ENCODE results near the gene ABCA6.

The ABCA6 gene

DNA sequence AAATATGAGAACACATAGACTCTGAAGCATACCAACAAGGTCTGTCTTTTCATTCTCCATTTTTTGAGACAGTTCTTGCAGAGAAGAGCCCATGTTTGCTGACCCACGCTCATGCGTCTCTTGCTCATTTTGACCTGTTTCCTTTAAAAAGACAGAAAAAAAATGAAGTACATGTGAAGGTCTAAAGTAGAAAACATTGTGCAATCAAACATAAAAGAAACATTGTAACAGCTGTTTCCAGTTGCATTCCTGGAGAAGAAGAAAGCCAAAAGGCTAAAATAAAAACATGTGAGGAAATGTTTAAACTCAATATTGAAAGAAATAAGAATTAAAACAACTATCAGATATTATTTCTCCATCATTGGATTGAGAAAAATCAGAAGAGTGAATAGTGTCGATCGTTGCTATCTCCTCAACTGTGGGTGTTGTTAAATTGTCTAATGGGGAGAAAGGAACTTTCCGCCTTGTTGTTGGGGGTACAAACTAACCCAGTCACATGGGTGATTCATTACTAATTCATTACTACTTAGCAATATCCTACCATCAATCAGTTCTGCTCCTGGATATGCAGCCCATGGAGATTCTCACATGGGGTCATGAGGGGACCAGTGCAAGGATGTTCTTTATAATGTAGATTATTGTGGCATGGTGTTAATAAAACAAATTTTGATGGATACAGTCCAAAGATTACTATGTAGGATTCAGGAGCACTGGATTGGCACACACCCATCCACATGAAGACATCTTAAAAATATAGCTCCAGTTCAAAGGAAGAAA, 90.5 kb downstream of the ABCA6 start:
- no peak for DNase-seq (ENCODE audit: extremely low read depth in 1 of 2, low read depth in 1 of 2)

DNA sequence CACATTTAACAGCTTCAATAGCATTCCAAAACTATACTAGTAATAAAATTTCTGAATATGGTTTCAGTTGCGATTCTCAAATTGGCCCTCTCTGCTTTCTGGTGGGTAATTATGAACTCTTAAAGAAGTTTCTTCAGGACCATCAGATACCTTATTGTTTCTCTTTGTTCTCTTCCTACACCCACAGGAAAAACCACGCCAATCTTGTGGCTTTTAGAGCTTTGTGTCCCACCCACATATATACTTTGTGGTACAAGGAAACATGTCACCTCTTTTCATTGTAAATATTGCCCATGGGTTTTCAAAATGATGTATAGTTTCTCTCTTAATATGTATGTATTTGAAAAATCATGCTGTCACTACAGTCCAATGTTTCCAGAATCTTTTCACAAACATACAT, 93.1 kb downstream of the ABCA6 start:
- DNase-seq (ENCODE audit: extremely low read depth in 1 of 2, low read depth in 1 of 2) = no peak

DNA sequence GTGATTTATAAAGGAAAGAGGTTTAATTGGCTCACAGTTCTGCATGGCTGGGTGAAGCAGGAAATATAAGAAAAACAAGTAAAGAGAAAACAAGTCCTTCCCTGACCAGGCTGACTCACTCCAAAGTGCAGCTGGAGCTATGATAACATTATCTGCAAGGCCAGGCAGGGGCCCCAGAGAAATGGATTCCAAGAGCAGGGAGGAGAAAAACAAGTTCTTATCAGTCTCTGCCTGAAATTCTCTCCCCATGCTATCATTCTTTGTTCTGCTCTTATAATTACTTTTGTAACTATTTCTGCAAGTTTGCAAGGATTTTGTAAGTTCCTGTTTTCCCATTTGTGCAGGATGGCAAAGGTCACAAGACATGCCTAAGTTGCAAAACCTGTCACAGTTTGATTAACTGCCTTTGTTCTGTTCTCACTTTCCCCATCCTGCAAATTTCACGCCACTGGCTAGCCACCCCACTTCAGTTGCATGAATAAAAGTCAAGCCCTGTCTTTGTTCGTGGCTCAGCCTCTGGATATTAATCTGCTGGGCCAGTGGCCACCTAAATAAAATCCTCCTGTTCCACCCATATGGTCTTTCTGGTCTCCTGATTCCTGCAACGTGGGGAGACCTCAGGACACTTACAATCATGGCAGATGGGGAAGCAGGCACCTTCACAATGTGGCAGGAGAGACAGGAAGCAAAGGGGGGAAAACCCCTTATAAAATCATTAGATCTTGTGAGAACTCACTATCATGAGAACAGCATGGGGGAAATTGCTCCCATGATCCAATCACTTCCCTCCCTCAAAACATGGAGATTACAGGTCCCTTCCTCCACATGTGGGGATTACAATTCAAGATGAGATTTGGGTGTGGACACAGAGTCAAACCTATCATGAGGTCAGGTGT, 94.1 kb downstream of the ABCA6 start:
- DNase-seq (ENCODE audit: extremely low read depth in 1 of 2, low read depth in 1 of 2) = no peak

DNA sequence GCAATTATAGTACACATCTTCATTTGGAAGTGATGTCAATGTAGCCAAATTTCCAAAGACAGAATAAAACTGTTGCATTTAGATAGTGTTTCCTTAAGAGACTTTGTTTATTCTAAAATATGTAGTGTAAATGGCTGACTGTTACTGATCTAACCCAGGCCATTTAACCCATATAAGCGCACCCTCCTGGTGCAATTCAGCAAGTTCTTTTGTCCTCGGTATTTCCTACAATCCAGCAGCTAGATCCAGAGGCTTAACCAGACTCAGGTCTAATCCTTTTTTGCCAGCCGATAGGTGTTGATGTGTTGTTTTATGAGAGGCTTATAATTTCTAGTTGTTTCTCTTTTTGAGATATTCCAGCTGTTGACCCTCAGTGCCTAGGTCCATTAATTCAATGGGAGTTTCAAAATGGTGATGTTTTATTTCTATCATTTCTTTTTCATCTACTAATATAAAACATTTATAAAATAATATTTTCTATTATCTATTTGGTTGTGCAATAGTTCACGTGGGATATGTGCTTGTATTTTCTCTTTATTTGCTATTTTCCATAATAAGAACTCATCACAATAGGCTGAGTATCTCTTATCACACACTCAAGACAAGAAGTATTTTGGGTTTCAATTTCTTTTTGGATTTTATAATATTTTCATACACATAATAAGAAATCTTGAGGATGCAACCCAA, 95.4 kb downstream of the ABCA6 start:
- DNase-seq (ENCODE audit: extremely low read depth in 1 of 2, low read depth in 1 of 2) = no peak

DNA sequence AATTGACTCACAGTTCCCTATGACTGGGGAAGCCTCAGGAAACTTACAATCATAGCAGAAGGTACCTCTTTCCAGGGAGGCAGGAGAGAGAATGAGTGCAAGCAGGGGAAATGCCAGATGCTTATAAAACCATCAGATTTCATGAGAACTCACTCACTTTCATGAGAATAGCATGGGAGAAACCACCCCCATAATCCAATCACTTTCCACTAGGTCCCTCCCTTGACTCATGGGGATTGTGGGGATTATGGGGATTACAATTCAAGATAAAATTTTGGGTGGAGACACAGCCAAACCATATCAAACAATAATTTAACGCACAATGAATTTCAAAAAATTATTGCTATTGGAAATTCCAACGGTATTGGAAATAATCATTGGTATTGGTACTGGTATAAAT, 96.0 kb downstream of the ABCA6 start:
- no peak for DNase-seq (ENCODE audit: extremely low read depth in 1 of 2, low read depth in 1 of 2)

DNA sequence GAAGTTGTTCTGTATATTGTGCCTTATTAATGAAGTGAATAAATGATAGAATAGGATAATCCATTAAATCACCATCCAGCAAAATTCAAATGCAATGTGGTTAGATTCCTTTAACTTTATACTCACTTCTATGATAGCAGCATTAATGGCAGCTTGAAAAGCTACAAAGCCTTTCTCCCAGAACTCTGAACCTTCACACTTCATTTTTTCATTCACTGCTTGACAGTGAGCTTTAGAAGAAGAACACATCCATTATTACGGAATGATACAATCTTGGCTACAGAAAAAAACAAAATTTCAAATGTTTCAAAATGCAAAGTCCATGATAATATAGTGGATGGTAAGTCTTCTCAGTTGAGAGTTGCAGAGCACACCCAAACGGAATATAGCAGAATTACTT, 97.3 kb downstream of the ABCA6 start:
- no peak for DNase-seq (ENCODE audit: extremely low read depth in 1 of 2, low read depth in 1 of 2)

DNA sequence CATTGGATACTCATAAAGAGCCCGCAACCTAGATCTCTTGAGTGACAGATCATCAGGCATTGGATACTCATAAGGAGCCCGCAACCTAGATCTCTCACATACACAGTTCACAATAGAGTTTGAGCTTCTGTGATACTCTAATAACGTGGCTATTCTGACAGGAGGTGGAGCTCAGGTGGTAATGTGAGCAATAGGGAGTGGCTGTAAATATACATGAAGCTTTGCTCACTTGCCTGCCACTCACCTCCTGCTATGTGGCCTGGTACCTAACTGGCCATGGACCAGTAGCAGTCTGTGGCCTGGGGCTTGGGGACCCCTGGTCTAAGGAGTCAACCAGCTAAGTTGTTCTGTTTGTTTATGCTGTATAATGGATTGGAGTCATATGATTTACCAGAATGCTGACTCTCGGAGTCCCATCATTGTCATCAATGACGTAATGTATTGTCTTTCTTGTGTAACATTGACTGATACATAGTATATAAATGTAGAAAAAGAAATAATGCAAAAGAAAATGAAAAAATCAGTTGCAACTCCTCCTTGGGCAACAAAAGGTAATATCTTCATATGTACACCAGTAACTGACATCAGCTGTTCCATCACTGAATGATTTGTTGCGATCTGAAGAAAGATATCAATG, 98.5 kb downstream of the ABCA6 start:
- no peak for DNase-seq (ENCODE audit: extremely low read depth in 1 of 2, low read depth in 1 of 2)

DNA sequence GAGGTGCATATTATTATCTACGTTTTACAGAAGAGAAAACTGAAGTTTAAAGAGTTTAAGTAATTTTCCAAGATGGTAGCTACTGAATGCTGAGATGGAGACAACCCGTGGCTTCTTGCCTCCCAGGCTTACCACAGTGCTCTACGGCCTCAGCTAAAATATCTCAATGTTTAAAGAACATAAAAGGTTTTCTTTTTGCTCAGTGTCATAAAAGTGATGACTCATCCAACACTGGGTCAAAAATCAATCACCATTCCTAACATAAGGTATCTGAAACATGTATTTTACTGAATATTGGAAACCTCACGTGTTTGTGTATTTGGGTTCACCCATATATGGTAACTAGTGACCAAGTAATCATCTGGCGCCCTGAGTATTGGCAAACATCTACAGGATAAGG, 99.4 kb downstream of the ABCA6 start:
- no peak for DNase-seq (ENCODE audit: extremely low read depth in 1 of 2, low read depth in 1 of 2)

DNA sequence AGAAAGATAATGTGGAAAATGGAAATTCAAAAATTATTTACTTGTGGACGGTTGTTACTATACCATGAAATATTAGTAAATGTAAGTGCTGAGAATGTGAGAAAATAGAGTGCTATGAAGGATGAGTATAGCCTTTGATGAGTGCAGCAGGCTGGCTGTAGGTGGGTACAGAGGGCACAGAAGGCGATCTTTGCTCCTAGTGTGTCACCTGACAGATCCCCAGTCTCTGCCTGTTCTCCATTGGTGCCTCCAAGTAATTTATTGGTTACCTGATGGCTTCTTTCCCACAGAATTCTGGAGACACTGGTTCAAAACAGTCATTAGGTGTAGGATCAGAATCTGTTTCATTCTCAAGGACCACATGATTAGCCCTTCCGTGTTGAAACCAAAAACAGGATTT, 109.9 kb downstream of the ABCA6 start:
- DNase-seq (ENCODE audit: extremely low read depth in 1 of 2, low read depth in 1 of 2) = no peak

DNA sequence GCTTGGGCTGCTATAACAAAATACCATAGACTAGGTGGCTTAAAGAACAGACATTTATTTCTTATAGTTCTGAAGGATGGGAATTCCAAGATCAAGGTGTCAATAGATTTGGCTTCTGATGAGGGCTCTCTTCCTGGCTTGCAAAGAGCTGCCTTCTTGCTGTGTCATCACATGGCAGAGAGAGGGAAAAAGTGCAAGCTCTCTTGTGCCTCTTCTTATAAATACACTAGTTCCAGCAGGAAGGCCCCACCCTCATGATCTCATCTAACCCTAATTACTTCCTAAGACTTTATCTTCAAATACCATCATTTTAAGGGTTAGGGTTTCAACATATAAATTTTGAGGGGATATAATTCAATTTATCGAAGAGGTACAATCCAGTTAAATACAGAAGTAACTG, 111.5 kb downstream of the ABCA6 start:
- DNase-seq (ENCODE audit: extremely low read depth in 1 of 2, low read depth in 1 of 2) = no peak
